Pons (tissue), 1 donor: ENCODE measurements around the gene TOX2.
A peak's percentile ranks its signal among the peaks of the same experiment; 100 is the strongest.

Experiments
- DNase-seq: peaks from one replicate; pipeline ENCODE4 v3.0.0-alpha.2; 2016; ENCODE audit warnings: low spot score

Gene TOX2

GRCh38 chr20:44001667-44002596 is 87.3 kb downstream of the TOX2 start:
- DNase-seq: no peak

- no peak for DNase-seq
Observed at GRCh38 chr20:44002861-44003260, 88.2 kb downstream of the TOX2 start.

DNA sequence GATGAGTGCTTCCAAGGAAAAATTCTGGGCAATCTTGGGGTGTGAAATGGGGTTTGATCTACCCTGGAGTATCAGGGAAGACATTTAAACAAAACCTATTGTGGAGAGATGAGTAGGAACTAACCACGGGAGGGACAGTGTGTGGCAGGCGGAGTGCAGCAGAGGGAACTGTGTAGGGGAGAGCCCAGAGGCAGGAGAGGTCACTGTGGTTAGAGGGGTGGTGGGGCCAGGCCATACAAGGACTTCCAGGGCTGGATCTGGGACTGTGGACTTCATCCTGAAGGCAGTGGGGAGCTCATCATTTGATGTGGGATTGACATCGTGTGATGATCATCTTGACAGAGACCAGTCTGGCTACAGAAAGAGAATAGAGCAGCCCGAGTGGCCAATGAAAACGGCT is 89.0 kb downstream of the TOX2 start:
- DNase-seq: no peak

GRCh38 chr20:44004306-44004915 is 89.8 kb downstream of the TOX2 start:
- no peak for DNase-seq

DNA sequence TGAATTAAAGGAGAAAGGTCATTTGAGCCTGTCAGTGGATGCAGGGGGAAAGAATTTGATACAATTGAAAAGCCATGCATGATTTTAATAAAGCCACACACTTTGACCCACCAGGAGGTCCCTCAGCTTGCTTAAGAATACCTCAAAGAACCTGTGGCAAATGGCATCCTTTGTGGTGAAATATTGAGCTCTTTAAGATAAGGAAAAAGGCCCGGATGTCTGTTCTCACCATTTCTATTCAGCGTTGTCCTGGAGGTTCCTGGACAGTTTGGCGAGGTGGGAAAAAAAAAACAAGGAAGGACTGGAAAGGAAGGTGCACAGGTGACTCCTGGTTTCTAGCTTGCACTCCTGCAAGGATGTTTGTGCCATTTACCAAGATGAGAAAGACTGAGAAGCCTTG is 91.0 kb downstream of the TOX2 start:
- DNase-seq: no peak

DNA sequence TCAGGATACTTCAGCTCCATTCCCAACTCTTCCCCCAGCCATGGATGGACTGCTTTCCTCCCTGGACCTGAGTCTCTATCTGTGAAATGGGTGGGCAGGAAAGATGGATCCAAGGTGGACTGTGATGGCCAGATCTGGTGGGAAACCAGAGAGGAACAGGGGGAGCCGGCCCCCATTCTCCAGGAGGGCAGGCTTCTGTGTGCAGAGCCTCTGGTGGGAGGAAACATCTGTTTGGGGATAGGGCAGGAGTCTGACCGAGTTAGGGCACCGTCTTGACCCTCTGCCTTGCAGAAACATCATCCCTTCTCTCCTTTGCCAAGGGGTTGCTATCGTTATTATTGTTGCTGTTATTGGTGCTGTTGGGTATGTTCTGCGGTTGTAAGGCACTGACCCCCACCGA is 91.5 kb downstream of the TOX2 start:
- no peak for DNase-seq

- no peak for DNase-seq
Observed at GRCh38 chr20:44006578-44006977, 91.9 kb downstream of the TOX2 start.

- DNase-seq: no peak
Observed at GRCh38 chr20:44008806-44009678, 94.4 kb downstream of the TOX2 start.

DNA sequence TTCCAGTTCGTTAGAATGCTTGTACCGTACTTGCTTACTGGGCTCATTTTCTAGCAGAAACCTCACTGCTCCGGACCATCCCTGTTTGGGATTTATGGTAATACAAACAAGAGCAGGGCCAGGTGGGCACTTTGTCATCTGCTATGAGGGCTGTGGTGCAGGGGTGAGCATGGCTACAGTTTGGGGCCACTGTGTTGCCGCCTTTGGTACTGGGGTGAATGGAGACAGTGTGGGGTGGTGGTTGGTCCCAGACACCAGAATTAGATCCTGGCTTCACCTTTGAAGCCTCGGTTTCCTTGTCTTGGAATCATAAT is 95.0 kb downstream of the TOX2 start:
- DNase-seq: no peak

DNA sequence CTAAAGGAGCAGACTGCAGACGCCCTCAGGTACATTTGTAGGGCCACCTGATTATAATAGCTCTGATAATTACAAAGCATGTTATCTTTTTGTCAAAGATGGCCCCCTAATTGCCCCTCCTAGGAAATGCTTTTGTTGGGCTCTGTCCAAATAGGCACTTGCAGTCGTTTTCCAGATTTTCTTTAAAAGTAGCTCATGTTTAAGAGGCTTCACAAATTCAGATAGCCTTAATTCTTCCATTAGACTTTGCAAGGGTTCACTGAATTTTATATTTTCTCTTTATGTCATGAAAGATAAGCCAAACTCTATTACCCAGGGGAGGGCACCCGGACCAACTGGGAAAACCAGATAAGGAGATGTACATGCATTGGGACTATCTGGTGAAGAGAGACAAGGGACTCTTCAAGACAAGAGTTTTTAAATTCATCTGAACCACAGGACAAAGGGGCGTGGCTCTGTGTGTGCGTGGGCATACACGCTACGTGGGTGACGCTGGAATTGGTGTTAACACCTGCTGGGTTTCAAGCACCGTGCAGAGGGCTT is 95.6 kb downstream of the TOX2 start:
- no peak for DNase-seq

GRCh38 chr20:44011251-44011940 is 96.7 kb downstream of the TOX2 start:
- DNase-seq: no peak

GRCh38 chr20:44012466-44013226 is 98.0 kb downstream of the TOX2 start:
- DNase-seq: no peak

GRCh38 chr20:44014807-44015732 is 100.4 kb downstream of the TOX2 start:
- no peak for DNase-seq

GRCh38 chr20:44015733-44016103 is 101.1 kb downstream of the TOX2 start:
- DNase-seq: no peak

DNA sequence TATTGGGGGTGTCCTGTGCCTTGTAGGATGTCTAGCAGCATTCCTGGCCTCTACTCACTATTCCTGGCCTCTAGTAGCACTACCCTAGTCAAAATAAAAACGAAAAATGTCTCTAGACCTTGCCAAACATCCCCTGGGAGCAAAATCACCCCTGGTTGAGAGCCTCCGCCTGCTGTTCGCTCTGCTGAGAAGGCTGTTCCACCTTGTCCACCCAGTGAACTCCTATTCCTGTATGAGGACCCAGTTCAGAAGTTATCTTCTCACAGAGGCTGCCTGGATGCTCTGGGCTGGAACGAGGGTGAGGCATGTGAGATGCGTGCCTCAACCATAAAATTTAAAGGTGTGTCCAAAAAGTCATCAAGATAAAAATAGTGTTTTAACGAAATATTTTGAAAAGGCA is 101.9 kb downstream of the TOX2 start:
- no peak for DNase-seq

- no peak for DNase-seq
Observed at GRCh38 chr20:44017211-44017610, 102.6 kb downstream of the TOX2 start.

DNA sequence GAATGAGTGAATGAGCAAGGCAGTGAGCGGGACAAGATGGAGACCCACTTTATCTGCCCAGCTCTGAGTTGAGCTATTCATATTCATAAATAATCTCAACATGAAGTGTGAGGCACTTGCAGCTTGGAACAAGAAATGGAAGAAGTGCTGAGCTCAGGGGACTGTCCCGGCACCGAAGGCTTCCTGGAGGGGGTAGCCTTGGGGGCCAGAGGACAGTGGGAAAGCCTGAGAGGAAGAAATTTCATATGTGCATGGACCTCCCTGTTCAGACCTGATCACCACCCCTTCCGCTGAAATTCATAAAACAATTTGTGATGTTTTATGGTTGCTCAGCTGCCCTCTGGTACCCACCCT is 103.2 kb downstream of the TOX2 start:
- no peak for DNase-seq

DNA sequence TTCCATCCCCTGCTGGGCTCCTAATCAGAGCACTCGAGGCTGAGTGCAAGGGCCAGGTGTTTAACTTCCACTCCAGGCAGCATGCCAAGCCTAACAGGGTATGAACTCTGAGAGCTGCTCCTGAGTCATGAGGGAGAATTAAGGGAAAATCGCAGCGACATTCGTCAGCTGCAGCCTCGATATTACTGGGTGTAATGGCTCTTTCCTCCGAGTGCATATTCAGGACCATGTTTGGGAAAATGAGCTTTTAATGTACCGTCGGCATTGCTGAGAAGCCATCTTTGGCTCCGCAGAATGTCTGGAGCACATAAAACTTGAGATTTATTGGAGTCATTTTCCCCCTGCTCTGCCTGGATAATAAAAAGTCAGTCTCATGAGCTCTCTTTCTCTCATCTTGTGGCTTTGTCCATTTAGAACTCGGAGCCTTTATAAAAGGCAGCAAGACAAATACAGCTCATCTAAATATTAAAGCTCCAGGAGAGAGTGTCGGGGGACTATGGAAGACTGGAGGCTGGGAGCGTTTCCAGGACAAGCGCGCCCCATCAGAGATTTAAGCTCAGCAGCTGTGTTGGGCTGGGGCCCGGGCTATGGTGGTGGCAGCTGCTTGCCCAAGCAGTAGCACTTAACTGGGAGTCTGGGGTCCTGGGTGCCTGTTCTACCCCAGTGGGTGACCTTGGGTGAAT is 103.7 kb downstream of the TOX2 start:
- DNase-seq: peak; percentile 21

GRCh38 chr20:44018942-44019637 is 104.4 kb downstream of the TOX2 start:
- DNase-seq: no peak
